Hematopoietic multipotent progenitor cell treated with erythropoietin and hydrocortisone succinate and interleukin-3 and kit ligand, for 17 days (in vitro differentiated cells): ENCODE data around the gene SAMD7.

ENCODE experiments used
- DNase-seq: peaks from one replicate; pipeline ENCODE4 v3.0.0-alpha.2; 2015; ENCODE audit warnings: low spot score

SAMD7 gene

DNA sequence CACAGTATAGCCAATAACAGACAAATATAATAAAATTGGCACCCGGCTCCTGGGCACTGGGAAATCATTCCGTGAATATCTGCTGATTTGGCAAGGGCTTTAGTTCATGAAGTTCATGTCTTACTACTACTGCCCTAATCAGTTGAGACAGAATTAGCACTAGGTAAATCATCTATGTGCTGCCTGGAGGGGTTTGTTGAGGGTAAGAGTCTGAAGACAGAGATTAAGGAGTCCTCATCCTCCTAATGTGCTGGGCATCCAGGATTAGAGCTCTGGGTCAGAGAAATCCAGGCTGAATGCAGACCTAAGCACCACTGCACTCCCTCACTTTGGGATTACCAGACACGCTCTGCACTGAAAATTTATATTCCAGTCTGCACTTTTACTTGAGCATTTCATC, 2.0 kb downstream of the SAMD7 start:
- no peak for DNase-seq

DNA sequence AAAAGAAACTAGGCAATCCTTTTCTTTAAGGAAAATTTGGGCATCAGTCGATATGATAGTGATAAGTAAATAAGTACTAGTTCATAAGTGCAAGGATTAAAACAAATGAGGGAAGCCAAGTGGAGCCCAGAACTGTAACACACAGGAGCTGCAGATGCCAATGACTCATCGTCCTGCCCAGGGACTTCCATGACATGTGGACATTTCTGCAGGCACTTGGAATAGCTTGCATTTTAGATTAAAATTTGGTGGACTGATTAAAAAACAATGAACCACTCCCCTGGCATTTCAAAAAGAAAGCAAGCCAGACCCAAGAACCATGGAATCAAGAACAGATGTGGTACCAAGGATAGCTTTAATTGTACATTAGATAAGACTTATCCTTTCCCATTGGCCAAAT, 2.9 kb downstream of the SAMD7 start:
- DNase-seq = no peak

DNA sequence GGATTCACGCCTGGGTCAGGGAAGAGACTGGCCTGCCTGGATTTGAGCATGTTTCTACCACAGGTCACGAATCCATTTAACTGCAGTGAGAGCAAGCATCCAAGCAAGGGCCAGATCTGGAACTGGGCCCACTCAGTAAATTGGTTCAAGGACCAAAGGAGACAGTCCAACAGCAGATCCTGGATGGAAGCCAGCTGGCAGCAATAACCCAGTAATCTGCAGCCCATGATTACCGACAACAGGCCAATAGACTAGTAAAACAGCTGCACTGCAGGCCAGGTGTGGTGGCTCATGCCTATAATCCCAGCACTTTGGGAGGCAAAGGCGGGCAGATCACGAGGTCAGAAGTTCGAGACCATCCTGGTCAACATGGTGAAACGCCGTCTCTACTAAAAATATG, 11.8 kb downstream of the SAMD7 start:
- peak; percentile 82 for DNase-seq

DNA sequence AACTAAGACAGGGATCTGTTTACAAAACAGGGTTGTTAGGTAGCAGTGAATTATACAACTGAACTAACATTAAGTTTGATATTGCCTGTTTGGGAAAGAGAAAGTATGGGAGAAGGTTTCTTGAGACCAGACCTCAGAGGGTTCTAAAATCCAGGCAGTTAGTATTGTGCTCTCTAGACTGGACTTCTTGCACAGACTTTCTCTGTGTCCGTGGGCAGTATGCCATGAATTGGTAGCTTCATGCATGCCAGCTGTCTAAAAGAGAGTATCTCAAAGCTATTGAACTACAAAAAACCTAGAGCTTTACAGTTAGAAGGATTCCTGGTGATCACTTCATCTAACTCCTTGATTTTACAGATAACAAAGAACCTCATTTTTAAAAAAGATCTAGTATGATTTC, 12.5 kb downstream of the SAMD7 start:
- DNase-seq = peak; percentile 30

DNA sequence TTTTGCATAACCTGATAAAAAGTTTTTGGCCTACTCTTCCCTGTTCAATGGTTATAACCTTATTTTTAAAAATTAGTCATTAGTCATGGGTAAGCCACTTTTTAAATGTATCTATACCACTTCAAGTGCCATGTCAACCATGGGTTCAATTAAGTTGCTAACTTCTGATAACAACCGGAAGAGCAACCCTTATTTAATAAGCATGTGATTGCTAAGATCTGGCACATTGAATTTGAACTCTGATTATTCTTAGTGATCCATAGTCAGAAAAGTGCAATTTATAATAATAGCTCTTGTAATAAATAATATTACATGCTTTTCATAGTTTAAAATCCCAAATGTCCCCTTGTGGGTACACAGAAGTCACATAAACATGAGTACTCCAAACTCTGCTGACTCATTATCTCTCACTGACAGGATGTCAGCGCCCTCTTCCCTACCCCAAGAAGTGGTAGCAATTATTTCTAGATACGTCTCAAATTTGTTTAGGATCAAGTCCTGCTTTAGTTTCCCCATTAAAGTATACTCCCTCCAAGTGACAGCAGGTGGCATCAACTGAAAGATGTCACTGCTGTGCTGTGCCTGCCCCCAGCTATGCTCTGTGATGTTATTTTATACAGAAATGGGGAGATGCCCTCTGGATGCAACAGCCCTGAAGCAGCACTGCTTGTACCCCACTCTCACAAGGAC, 18.6 kb downstream of the SAMD7 start:
- DNase-seq = peak; percentile 95

DNA sequence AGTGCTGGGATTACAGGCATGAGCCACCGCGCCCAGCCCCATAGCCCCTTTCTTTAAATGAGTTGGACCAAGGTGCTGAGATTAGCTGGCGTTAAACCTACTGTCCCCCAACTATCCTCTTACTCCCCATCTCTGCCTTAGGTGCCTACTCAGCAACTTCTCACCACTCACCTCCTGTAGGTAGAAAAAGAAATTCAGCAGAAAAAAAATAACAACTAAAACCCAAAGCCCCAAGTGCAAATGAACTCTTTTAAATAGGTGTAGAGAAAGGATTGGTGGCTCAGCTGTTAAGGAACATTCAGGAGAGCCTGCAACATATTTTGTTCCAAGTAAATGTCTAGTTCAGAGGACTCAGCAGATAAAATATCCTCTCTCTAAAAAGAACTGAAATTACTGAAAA, 19.5 kb downstream of the SAMD7 start:
- peak; percentile 58 for DNase-seq

DNA sequence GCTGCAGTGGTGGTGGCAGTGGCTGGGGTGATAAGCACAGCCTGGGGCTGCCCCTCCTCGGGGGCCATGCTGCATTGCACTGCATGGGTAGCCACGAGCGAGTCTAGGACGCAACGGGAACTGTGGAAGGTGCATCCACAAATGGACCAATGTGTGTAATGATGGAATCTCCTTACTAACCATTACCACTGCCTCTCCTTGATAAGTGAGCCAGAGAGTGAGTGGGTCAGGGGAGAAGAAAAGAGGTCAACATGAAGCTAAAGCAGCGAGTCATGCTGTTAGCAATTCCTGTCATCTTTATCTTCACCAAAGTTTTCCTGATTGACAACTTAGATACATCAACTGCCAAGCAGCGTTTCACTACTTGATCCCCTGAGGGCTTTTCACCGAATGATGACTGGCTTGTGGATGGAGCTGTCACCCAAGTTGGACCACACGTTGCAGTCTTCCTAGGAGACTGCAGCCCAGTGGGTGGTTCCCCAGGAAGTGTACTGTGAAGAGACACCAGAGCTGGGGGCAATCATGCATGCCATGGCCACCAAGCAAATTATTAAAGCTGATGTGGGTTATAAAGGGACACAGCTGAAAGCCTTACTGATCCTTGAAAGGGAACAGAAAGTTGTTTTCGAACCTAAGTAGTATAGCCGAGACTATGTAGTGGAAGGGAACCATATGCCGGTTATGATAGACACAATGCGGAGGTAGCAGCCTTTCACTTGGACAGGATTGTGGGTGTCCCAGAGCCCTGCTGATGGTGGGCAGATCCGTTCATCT, 20.6 kb downstream of the SAMD7 start:
- peak; percentile 62 for DNase-seq

DNA sequence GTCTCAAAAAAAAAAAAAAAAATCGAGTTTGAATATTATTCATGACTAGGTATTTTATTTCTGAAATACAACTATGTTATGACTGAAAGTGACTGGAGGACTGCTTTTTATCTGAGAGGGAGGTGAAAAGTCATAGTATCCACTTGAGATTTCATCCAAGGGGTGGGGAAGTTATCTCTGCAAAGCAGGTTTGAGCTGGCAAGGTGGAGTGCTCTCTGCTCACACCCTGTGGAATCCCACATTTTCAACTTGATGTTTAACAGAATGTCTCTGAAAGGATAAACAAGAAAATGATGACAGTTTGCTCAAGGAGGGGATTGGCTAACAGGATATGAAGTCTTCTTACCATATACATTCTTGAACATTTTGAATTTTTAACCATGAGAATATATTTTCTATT, 27.9 kb downstream of the SAMD7 start:
- peak; percentile 95 for DNase-seq

DNA sequence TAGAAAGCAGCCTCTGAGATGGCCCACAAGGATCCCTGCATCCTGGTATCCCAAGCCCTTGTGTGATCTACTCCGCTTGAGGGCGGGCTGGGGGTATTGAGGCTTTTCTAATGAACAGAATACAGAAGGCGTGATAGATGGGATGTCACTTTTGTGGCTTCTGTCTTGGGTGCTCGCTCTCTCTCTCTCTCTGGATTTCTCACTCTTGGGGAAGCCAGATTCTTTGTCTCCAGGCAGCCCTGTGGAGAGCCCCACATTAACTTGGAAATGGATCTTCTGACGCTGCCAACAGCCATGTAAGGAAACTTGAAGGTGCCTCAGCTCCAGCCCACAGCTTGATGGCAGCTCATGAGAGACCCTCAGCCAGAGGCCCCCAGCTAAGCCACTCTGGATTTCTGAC, 28.4 kb downstream of the SAMD7 start:
- no peak for DNase-seq

DNA sequence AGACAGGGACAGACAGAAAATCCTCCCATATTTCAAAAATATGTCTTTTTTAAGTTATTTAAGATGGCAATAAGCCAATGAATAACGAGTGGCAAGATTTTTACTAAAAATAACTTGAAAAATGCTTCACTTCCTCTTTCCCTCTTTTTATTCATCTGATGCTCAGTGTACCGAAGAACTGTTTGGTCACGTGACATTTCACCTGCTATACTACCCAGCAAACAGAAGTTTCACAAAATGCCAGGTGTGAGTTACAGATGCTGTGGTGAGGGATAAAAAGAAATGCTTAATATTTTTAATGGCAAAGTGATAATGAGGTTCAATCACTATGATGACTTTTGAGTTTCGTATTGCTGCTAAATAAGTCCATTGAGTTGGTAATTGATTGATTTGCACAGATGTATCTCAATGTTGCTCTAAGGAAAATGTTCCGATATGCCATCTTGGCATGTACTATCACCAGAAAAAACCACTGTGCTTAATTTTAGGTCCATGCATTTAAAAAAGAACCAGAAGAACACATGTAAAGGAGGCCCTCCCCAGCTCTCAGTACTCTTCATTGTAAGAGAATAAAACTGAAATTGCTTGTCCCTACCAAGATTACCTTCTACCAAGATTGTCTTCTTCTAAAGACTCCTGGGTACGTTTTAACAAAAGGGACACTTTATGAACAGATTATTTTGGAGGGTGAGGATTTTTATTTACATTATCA, 29.3 kb downstream of the SAMD7 start:
- DNase-seq = peak; percentile 75

DNA sequence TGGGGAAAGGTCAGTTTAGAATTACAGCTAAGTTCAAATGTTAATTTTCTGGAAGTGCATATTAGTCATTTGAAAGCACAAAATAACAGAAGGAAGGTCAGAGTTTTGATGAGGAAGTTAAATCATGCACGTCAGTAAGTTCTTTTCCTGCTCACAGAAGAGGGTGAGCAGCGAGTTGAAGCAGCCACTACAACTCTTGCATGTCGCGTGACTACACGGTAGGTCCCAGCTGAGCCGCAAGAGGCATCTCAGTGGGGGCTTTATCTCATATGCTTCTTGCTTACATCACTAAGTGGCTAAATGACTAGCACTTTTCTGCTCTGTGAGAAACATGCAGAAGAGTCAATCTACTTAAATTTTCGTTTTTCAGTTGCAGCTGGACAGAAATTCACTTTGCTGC, 33.9 kb downstream of the SAMD7 start:
- peak; percentile 93 for DNase-seq

DNA sequence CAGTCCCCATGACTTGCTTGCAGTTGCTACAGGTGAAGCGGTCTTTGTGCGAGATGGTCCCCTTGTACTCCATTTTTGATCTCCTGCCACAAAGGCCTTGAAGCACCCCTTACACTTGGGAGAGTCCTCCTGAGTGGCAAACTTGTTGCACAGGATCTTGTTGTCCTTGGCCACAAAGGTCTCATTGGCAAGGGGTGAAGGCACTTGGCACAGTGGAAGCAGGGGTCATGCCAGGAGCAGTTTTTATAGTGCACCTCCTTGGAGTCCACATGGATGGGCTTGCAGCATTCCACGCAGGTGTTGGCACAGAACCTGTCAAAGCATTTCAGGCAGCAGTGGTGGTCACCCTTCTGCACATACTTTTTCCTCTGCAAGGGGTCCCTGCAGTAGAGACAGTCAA, 35.0 kb downstream of the SAMD7 start:
- no peak for DNase-seq

DNA sequence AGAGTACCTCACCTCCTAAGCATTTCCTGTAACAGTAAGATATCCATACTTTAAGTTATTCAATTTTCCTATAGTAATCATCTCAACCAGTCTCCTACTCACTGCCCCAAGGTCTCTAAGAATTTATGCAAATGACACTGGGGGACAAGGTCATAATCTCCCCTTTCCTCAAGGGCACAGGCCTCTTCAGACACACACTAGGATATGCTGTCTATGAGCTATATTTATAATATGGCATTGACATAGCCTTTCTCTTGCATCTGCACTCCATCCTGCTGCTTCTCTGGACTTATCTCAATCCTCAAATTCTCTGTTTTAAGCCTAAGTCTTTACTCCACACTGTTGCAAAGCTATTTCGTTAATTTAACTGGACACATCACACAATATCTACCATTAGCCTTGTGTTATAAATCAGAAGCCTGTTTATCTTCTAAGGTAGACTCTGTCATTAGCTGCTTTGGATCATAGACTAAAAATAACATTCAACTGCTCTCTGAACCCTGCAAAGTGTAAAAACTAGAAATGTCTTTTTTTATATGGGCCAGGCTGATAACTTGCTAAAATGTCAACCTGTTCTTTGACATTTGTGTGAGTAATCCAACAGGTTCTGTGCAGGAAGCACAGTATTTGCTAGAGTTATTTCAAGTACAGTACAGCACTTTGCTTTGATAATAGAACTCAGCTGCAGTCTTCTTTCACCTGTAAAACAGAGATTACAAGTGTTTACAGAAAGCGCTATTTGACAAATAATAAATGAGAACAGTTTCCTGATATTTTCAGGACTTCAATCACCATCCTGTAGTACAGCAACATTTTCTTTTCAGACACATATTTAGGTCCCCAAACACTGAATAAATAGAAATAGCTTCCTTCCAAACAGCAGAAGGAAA, 37.4 kb downstream of the SAMD7 start:
- no peak for DNase-seq

DNA sequence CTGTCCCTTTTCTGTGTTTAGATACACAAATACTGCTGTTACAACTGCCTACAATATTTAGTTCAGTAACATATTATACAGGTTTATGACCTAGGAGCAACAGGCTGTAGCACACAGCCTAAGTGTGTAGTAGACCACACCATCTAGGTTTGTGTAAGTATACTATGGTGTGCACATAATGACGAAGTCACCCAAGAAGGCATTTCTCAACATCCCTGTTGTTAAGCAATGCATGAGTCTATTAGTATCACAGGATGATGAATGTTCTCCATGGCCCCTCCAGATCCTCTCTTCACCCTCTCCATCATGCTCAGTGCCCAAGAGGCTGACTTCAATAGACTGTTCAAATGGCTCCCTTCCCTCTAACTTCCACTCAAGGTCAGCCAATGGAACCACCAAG, 40.7 kb downstream of the SAMD7 start:
- DNase-seq = no peak

DNA sequence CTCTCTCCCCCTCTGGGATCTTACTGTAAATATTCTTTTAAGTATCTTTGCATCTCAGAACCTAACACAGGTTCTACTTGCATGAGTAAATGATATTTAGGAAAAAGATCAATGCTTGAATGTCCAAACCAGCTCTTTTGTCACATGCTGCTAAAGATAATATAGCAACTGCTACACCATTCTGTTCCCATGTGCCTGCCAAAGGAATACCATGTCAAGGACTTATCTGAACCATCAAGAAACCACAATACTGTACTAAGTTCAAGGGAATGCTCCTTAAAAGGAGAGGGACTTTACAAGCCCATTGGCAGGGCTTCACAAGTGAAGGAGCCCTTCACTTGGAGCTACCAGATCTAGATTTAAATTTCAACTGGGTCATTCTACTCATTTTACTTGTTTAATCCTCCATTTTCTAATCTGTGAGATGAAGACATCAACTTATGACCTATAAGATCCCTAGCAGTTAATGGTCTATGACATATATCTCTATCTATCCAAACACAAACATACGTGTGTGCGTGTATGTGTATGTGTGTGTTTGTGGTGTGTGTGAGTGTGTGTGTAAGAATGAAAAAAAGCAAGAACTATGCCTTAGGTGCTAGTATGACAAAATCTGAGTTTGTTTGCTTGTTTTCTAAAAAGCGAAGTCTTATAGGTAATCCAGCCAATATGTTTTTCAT, 42.2 kb downstream of the SAMD7 start:
- DNase-seq = no peak

DNA sequence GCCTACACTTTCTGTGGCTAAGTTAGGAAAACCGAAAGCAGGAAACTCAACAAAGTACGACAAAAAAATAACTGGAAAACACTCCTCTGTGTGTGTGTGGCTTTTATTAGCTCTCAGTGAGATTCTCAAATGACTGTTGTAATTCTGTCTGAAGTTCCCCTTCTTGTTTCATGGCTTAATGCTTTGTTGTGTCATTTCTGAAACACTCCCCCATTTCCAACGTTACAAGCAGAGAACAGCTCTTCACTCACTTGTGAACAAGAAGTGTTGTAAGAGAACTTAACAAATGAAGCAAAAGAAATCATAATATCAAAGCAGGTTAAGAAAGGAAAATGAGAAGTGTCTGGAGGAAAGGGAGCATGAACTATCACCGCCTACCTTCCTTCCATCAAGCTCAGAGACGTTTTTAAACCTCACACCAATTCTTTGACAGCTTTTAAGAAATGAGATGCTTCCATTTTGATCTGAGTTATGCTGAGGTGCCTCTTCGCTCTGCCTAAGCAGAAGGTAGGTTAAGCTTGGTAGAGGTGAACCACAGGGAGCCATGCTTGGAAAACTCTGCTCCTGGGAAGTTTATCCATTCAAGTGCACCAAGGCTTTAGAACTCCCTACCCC, 42.9 kb downstream of the SAMD7 start:
- no peak for DNase-seq

DNA sequence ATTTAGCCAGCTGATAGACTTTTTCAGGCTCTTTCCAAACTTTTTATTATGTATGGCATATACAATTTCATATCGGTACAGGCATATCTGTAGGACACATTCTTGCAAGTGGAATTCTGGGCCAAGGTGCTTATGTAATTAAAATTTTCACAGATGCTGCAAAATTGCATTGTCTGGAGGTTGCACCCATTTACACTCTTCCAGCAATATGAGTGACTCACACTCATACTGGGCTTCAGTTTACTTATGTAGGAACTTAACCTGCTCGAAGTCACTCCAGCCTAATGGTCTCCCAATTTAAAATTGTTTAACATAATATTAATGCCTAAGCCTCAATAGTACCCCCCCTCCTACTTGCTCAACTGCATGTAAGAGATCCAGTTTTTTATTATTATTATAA, 44.0 kb downstream of the SAMD7 start:
- no peak for DNase-seq

DNA sequence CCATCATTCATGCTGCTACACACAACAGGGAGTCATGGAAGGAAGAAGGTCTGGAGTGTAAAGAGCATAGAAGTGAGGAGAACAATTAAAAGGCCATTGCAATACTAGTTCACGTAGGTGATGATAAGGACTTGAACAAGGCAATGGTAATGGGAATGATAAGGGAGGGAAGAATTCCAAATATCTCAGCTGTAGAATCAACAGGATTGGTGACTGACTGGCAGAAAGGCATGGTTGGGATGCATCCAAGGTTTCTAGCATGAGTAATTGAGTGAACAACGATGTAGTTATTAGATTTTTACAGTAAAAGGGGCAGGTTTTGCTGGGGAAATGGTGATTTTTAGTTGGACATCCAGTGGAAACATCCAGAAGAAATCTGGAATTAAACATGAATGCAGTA, 52.8 kb downstream of the SAMD7 start:
- no peak for DNase-seq

DNA sequence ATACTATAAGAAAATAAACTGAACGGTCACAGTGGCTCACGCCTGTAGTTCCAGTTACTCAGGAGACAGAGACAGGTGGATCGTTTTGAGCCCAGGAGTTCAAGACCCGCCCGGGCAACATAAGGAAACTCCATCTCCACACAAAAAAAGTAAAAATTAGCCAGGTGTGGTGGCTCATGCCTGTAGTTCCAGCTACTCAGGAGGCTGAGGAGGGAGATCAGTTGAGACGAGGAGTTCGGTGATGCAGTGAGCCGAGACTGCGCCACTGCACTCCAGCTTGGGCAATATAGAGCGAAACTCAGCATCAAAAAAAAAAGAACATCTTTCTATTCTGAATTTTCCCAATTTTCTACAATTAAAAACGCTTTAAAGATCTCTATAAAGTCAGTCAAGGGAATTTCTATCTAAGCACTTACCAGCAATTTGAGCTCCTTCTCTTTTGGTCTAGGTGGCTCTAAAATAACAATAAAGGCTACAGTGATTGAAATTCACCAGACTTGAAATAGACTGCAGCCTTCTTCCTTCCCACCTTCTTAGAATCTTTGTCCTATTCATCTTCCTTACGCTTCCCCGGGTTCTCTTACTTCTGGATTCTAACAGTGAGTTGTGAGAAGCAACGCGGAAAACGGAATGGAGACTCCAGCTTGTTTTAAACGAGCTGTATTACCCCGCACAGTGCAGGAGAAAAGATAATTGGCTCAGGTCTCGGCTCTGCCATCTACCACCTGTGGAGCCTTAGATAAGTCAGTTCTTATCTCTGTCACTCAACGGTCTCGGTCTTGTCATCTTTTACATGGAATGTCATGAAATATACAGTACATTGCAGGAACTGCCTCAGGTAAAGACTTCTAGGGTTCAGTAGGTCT, 54.4 kb downstream of the SAMD7 start:
- peak; percentile 49 for DNase-seq

DNA sequence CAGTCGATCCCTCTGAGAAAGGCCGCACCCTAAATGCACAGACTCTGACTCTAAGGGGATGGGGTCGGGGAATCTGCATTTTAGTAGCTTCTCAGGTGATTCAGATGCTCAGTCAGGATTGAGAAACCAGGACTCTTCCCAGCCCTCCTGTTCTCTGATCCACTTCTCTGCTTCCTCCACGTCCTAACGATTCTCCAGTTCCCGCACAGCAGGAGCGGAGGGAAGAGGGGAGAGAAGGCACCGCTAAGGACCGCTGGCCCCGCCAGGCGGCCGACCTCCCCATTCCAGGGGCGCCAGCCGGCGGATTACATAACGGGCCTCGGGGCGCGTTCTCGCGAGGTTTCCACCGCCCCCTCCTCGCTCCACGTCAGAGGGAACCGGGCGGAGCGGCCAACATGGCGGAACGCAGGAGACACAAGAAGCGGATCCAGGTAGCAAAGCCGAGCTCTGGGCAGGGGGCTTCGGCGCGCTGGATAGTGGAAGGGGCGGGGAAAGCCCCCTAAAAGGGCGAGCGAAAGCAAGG, 55.1 kb downstream of the SAMD7 start, which contains the start of gene SEC62:
TSS of gene SEC62 (plus strand) at position 380 of the 523 bp plus-strand sequence. CDS start at position 396, 16 bp downstream.
- peak; percentile 97 for DNase-seq
